Mesenchymal stem cell (in vitro differentiated cells and primary cell): Measurements from ENCODE around the gene KANSL3.

Experiments used
- DNase-seq: peaks from one replicate; pipeline ENCODE4 v3.0.0-alpha.2; 2013
- H2AFZ ChIP-seq: one replicate; pipeline ENCODE4 v1.6.1; 2013; ENCODE audit warnings: low read depth, mild to moderate bottlenecking, control low read depth, inconsistent platforms, low read length, moderate library complexity
- H2AK5ac ChIP-seq: 2 replicates; pipeline ENCODE4 v1.6.1; 2013; ENCODE audit warnings: low read length, moderate library complexity, mild to moderate bottlenecking, inconsistent platforms; ENCODE audit not compliant: severe bottlenecking
- H2BK120ac ChIP-seq: one replicate; pipeline ENCODE4 v1.6.1; 2013; ENCODE audit warnings: low read depth, mild to moderate bottlenecking, inconsistent platforms, low read length, moderate library complexity
- H2BK12ac ChIP-seq, 2 experiments: one replicate each; pipeline ENCODE4 v1.6.1; 2013; ENCODE audit warnings: inconsistent platforms in 2 of 2, low read length in 2 of 2, mild to moderate bottlenecking in 2 of 2, moderate library complexity in 2 of 2, control low read depth in 1 of 2
- H2BK15ac ChIP-seq: one replicate; pipeline ENCODE4 v1.6.1; 2013; ENCODE audit warnings: mild to moderate bottlenecking, low read depth, inconsistent platforms; ENCODE audit not compliant: poor library complexity, severe bottlenecking
- H2BK5ac ChIP-seq: 2 replicates; pipeline ENCODE4 v1.6.1; 2013; ENCODE audit warnings: low read depth, mild to moderate bottlenecking, low read length, control low read depth, inconsistent platforms; ENCODE audit not compliant: poor library complexity, severe bottlenecking
- H3K14ac ChIP-seq, 2 experiments: one replicate each; pipeline ENCODE4 v1.6.1; 2013; ENCODE audit warnings: inconsistent platforms in 2 of 2, low read length in 2 of 2, control low read depth in 1 of 2, mild to moderate bottlenecking in 1 of 2, moderate library complexity in 1 of 2
- H3K18ac ChIP-seq, 2 experiments: one replicate each; pipeline ENCODE4 v1.6.1; 2013; ENCODE audit warnings: inconsistent platforms in 2 of 2, low read length in 2 of 2, control low read depth in 1 of 2, low read depth in 1 of 2, mild to moderate bottlenecking in 1 of 2
- H3K23ac ChIP-seq, 2 experiments: one replicate each; pipeline ENCODE4 v1.6.1; 2013; ENCODE audit warnings: inconsistent platforms in 2 of 2, low read length in 2 of 2, mild to moderate bottlenecking in 2 of 2, moderate library complexity in 2 of 2, control low read depth in 1 of 2
- H3K27ac ChIP-seq: 2 replicates; pipeline ENCODE4 v1.5.1; 2013; ENCODE audit warnings: mild to moderate bottlenecking, moderate library complexity, low read length, control low read depth, inconsistent platforms; ENCODE audit not compliant: poor library complexity, severe bottlenecking
- H3K27me3 ChIP-seq, 2 experiments: 2 replicates each; pipeline versions ENCODE4 v1.6.1 to v1.7.0; 2013; ENCODE audit warnings: low read length in 2 of 2, mild to moderate bottlenecking in 2 of 2, moderate library complexity in 2 of 2, control low read depth in 1 of 2, inconsistent platforms in 1 of 2; ENCODE audit not compliant: control insufficient read depth in 1 of 2, insufficient read depth in 1 of 2
- H3K36me3 ChIP-seq, 2 experiments: 2 replicates each; pipeline versions ENCODE4 v1.6.1 to v1.7.0; 2013; ENCODE audit warnings: low read length in 2 of 2, control low read depth in 1 of 2, inconsistent platforms in 1 of 2, low read depth in 1 of 2, mild to moderate bottlenecking in 1 of 2; ENCODE audit not compliant: insufficient read depth in 2 of 2, control insufficient read depth in 1 of 2
- H3K4ac ChIP-seq, 2 experiments: one replicate each; pipeline ENCODE4 v1.6.1; 2013; ENCODE audit warnings: inconsistent platforms in 2 of 2, low read length in 2 of 2, mild to moderate bottlenecking in 2 of 2, moderate library complexity in 2 of 2, control low read depth in 1 of 2, low read depth in 1 of 2
- H3K4me1 ChIP-seq: 2 replicates; pipeline ENCODE4 v1.6.1; 2013; ENCODE audit warnings: low read depth, low read length, control low read depth; ENCODE audit not compliant: control insufficient read depth, insufficient read depth
- H3K4me2 ChIP-seq: 2 replicates; pipeline ENCODE4 v1.6.1; 2013; ENCODE audit warnings: low read length, mild to moderate bottlenecking, inconsistent platforms; ENCODE audit not compliant: poor library complexity, severe bottlenecking
- H3K4me3 ChIP-seq, 2 experiments: 2 replicates each; pipeline versions ENCODE4 v1.5.1 to v1.7.0; 2013; ENCODE audit warnings: low read length in 2 of 2, mild to moderate bottlenecking in 2 of 2, control low read depth in 1 of 2, low read depth in 1 of 2; ENCODE audit not compliant: insufficient read depth in 1 of 2
- H3K79me1 ChIP-seq: replicated peaks from 2 replicates; pipeline ENCODE4 v1.6.1; 2013; ENCODE audit warnings: mild to moderate bottlenecking, control low read depth, low read length, inconsistent platforms; ENCODE audit not compliant: poor library complexity, severe bottlenecking
- H3K9ac ChIP-seq: 2 replicates; pipeline ENCODE4 v1.7.0; 2013; ENCODE audit warnings: mild to moderate bottlenecking, low read length, moderate library complexity
- H3K9me3 ChIP-seq: 2 replicates; pipeline ENCODE4 v1.7.0; 2013; ENCODE audit warnings: mild to moderate bottlenecking, low read length; ENCODE audit not compliant: control insufficient read depth
- H4K8ac ChIP-seq: one replicate; pipeline ENCODE4 v1.6.1; 2013; ENCODE audit warnings: inconsistent platforms, mild to moderate bottlenecking, low read length, moderate library complexity
- H4K91ac ChIP-seq: one replicate; pipeline ENCODE4 v1.6.1; 2013; ENCODE audit warnings: mild to moderate bottlenecking, low read length, inconsistent platforms
- WGBS: methylation state at CpG from one replicate; pipeline ENCODE4 v1.1.7; 2013; ENCODE audit warnings: mixed read lengths; 5-methylcytosine and 5-hydroxymethylcytosine counted together

KANSL3 gene

GRCh38 chr2:96684883-96685576 is 46.9 kb upstream of the KANSL3 start:
- Histone ChIP-seq H3K4me1 (peaks cover 18% of the 10 kb centered on the region), H3K4me2 (no peak overlapping the region), H3K23ac (no peak overlapping the region), H3K27ac (no peak overlapping the region), H3K36me3 (no peaks in the 10 kb centered on the region), H4K91ac (no peak overlapping the region), H3K79me1 (no peaks in the 10 kb centered on the region), H2AK5ac (no peak overlapping the region), H4K8ac (no peak overlapping the region), H2BK120ac (no peak overlapping the region), H3K4ac (no peak overlapping the region), H3K9me3 (no peaks in the 10 kb centered on the region), H3K18ac (no peak overlapping the region), H2BK5ac (no peak overlapping the region), H2BK12ac (no peak overlapping the region), H3K14ac (no peak overlapping the region), H2AFZ (no peak overlapping the region), H3K4me3 (no peak overlapping the region), H3K9ac (no peak overlapping the region), H2BK15ac (no peak overlapping the region), H3K27me3 (peaks cover 8 to 51% of the 10 kb centered on the region in 2 experiments)
- DNase-seq: no peak
- 91% methylated on average over 12 of the region's 16 CpGs for WGBS

- no peak overlapping the region for H2BK120ac ChIP-seq
- no peak overlapping the region for H3K4me2 ChIP-seq
- no peak overlapping the region for H3K23ac ChIP-seq
- no peak overlapping the region for H2AFZ ChIP-seq
- H3K27ac ChIP-seq: no peak overlapping the region
- no peak overlapping the region for H3K9ac ChIP-seq
- H3K4me3 ChIP-seq: no peak overlapping the region
- no peaks in the 10 kb centered on the region for H3K79me1 ChIP-seq
- no peak overlapping the region for H3K14ac ChIP-seq
- H4K91ac ChIP-seq: no peak overlapping the region
- H2BK5ac ChIP-seq: no peak overlapping the region
- H2BK12ac ChIP-seq: no peak overlapping the region
- H3K4ac ChIP-seq: no peak overlapping the region
- no peaks in the 10 kb centered on the region for H3K9me3 ChIP-seq
- peaks cover 8 to 57% of the 10 kb centered on the region in 2 experiments for H3K27me3 ChIP-seq
- 88% methylated on average over 13 of the region's 13 CpGs for WGBS
- no peak overlapping the region for H3K18ac ChIP-seq
- no peak overlapping the region for H4K8ac ChIP-seq
- H3K36me3 ChIP-seq: no peaks in the 10 kb centered on the region
- H2AK5ac ChIP-seq: no peak overlapping the region
- no peak for DNase-seq
- H3K4me1 ChIP-seq: peaks cover 20% of the 10 kb centered on the region
- H2BK15ac ChIP-seq: no peak overlapping the region
Measured at GRCh38 chr2:96683972-96684820, 46.1 kb upstream of the KANSL3 start.

- H2AK5ac ChIP-seq: no peak overlapping the region
- H3K79me1 ChIP-seq: no peaks in the 10 kb centered on the region
- no peak overlapping the region for H3K4me3 ChIP-seq
- no peak overlapping the region for H4K91ac ChIP-seq
- no peak overlapping the region for H3K4ac ChIP-seq
- no peak overlapping the region for H3K27ac ChIP-seq
- DNase-seq: no peak
- no peaks in the 10 kb centered on the region for H3K9me3 ChIP-seq
- no peak overlapping the region for H2BK120ac ChIP-seq
- no peak overlapping the region for H2BK15ac ChIP-seq
- peaks cover 8 to 57% of the 10 kb centered on the region in 2 experiments for H3K27me3 ChIP-seq
- H3K23ac ChIP-seq: no peak overlapping the region
- no peak overlapping the region for H2BK5ac ChIP-seq
- H3K14ac ChIP-seq: no peak overlapping the region
- no peaks in the 10 kb centered on the region for H3K36me3 ChIP-seq
- peaks cover 20% of the 10 kb centered on the region for H3K4me1 ChIP-seq
- H2AFZ ChIP-seq: no peak overlapping the region
- H2BK12ac ChIP-seq: no peak overlapping the region
- H4K8ac ChIP-seq: no peak overlapping the region
- no peak overlapping the region for H3K4me2 ChIP-seq
- no peak overlapping the region for H3K9ac ChIP-seq
- 83% methylated on average over 5 of the region's 5 CpGs for WGBS
- no peak overlapping the region for H3K18ac ChIP-seq
Measured at GRCh38 chr2:96683307-96683706, 45.2 kb upstream of the KANSL3 start.

- 92% methylated on average over 3 of the region's 4 CpGs for WGBS
- Histone ChIP-seq H3K4me3 (no peak overlapping the region), H4K8ac (no peak overlapping the region), H2AK5ac (no peak overlapping the region), H3K4ac (no peak overlapping the region), H2BK12ac (no peak overlapping the region), H3K9me3 (no peaks in the 10 kb centered on the region), H3K36me3 (no peaks in the 10 kb centered on the region), H3K18ac (no peak overlapping the region), H2BK5ac (no peak overlapping the region), H3K4me1 (peaks cover 17% of the 10 kb centered on the region), H3K14ac (no peak overlapping the region), H3K79me1 (no peaks in the 10 kb centered on the region), H4K91ac (no peak overlapping the region), H3K9ac (no peak overlapping the region), H2AFZ (no peak overlapping the region), H2BK120ac (no peak overlapping the region), H3K4me2 (no peak overlapping the region), H3K27me3 (peaks cover 8 to 50% of the 10 kb centered on the region in 2 experiments), H3K23ac (no peak overlapping the region), H2BK15ac (no peak overlapping the region), H3K27ac (no peak overlapping the region)
- DNase-seq: no peak
Measured at GRCh38 chr2:96681540-96681939, 43.4 kb upstream of the KANSL3 start.
